H1 (cell line): ENCODE results near the gene FOXL3. TPM values are rescaled to one million over a fixed set of nuclear protein-coding genes. Genes with fewer than 3 reads are reported as not detected.

Experiments used
- TAF1 ChIP-seq: IDR thresholded peaks from 2 replicates; pipeline ENCODE4 v1.6.1; 2011; ENCODE audit warnings: mild to moderate bottlenecking, low read depth, low read length
- polyA plus RNA-seq, 7 experiments: library from polyadenylated mRNA; depleted of rRNA in 3 of 7; stranded (reverse) in 5 of 7; unstranded in 2 of 7; fragments of >200 nt in 5 of 7; fragments of 200-250 nt in 2 of 7; gene quantifications; 1 replicate in 5 of 7; 2 replicates in 1 of 7; 4 replicates in 1 of 7; pipeline versions ENCODE4 v1.2.1 to v1.2.3, GENCODE V29; 2011 to 2013; ENCODE audit warnings: missing spikeins in 2 of 7, mixed read lengths in 2 of 7
- total RNA-seq: library from RNA; stranded (reverse); fragmentation: NEBNext Ultra II Directional; extraction: Animal tissue kit (Norgen Biotek cat#: 25700); gene quantifications from 2 replicates; pipeline ENCODE4 v1.2.1, GENCODE V29; 2021

FOXL3 gene
- total and polyA plus RNA-seq, 2 of the 8 experiments (the other 6 are each of a cell fraction or from before 2014, with no cell fraction given) = not detected

GRCh38 chr7:318878-319661 lies 29.1 kb downstream of the FOXL3 start (continued):
- TF ChIP-seq TAF1 = no peak
